Liver (tissue), 9 donors: ENCODE data around the gene KCNN3. TPM values are rescaled to one million over a fixed set of nuclear protein-coding genes. Genes with fewer than 3 reads are reported as not detected.

ENCODE experiments used
- DNase-seq: peaks from one replicate; pipeline ENCODE4 v3.0.0-alpha.2; 2017; ENCODE audit warnings: low spot score
- H3K27ac ChIP-seq, 2 donors: one replicate each; pipeline ENCODE4 v1.7.0; 2013; ENCODE audit warnings: inconsistent platforms in 2 of 2, low read length in 2 of 2, control low read depth in 1 of 2, low read depth in 1 of 2, mild to moderate bottlenecking in 1 of 2
- H3K27me3 ChIP-seq, 4 donors: one replicate each; pipeline versions ENCODE4 v1.6.1 to v1.7.0; 2013; ENCODE audit warnings: low read length in 3 of 4, inconsistent platforms in 1 of 4, mild to moderate bottlenecking in 1 of 4, moderate library complexity in 1 of 4; ENCODE audit not compliant: control insufficient read depth in 4 of 4, insufficient read depth in 4 of 4
- H3K36me3 ChIP-seq, 4 donors: one replicate each; pipeline versions ENCODE4 v1.6.1 to v1.7.0; 2013; ENCODE audit warnings: low read length in 3 of 4, mild to moderate bottlenecking in 3 of 4, low read depth in 1 of 4, moderate library complexity in 1 of 4; ENCODE audit not compliant: control insufficient read depth in 4 of 4, insufficient read depth in 3 of 4
- H3K4me1 ChIP-seq, 4 donors: one replicate each; pipeline versions ENCODE4 v1.6.1 to v1.7.0; 2013; ENCODE audit warnings: low read length in 3 of 4, mild to moderate bottlenecking in 3 of 4, moderate library complexity in 1 of 4; ENCODE audit not compliant: control insufficient read depth in 4 of 4, insufficient read depth in 4 of 4
- H3K4me3 ChIP-seq, 3 donors: one replicate each; pipeline versions ENCODE4 v1.6.1 to v1.7.0; 2013; ENCODE audit warnings: low read length in 3 of 3, control low read depth in 1 of 3, low read depth in 1 of 3, mild to moderate bottlenecking in 1 of 3
- H3K9ac ChIP-seq, 2 donors: one replicate each; pipeline ENCODE4 v1.7.0; 2013; ENCODE audit warnings: low read length in 2 of 2, mild to moderate bottlenecking in 2 of 2, moderate library complexity in 2 of 2, control low read depth in 1 of 2, low read depth in 1 of 2
- H3K9me3 ChIP-seq, 4 donors: one replicate each; pipeline versions ENCODE4 v1.6.1 to v1.7.0; 2013; ENCODE audit warnings: low read length in 3 of 4; ENCODE audit not compliant: control insufficient read depth in 4 of 4
- EGR1 ChIP-seq, 2 donors: IDR thresholded peaks; 2 replicates each; pipeline ENCODE4 v1.6.1; 2016 to 2018; ENCODE audit warnings: antibody characterized with exemption in 2 of 2, low read depth in 2 of 2
- FOXA2 ChIP-seq: IDR thresholded peaks from 2 replicates; pipeline ENCODE4 v1.6.1; 2016; ENCODE audit warnings: antibody characterized with exemption
- HNF4A ChIP-seq, 2 donors: conservative IDR thresholded peaks; 2 replicates each; pipeline ENCODE4 v1.6.1; 2016; ENCODE audit warnings: antibody characterized with exemption in 2 of 2, mild to moderate bottlenecking in 2 of 2
- JUND ChIP-seq, 2 donors: IDR thresholded peaks; 2 replicates each; pipeline ENCODE4 v1.6.1; 2016; ENCODE audit warnings: antibody characterized with exemption in 2 of 2
- RXRA ChIP-seq, 2 donors: IDR thresholded peaks; 2 replicates each; pipeline ENCODE4 v1.6.1; 2017 to 2018; ENCODE audit warnings: antibody characterized with exemption in 2 of 2, mild to moderate bottlenecking in 1 of 2
- TAF1 ChIP-seq: conservative IDR thresholded peaks from 2 replicates; pipeline ENCODE4 v1.6.1; 2016; ENCODE audit warnings: antibody characterized with exemption, mild to moderate bottlenecking
- YY1 ChIP-seq: IDR thresholded peaks from 2 replicates; pipeline ENCODE4 v1.6.1; 2016; ENCODE audit warnings: antibody characterized with exemption, mild to moderate bottlenecking
- WGBS: extraction: QIAGEN DNeasy Blood & Tissue Kit; methylation state at CpG from one replicate; pipeline ENCODE4 v1.1.7; 2013; 5-methylcytosine and 5-hydroxymethylcytosine counted together
- polyA plus RNA-seq, 2 donors: library from polyadenylated mRNA; stranded (reverse) in 1 of 2; unstranded in 1 of 2; fragments of 200-250 nt in 1 of 2; fragments of >200 nt in 1 of 2; fragmentation: Nextera tagmentation in 1 of 2; extraction: Ambion mirVana in 1 of 2; gene quantifications; one replicate each; pipeline versions ENCODE4 v1.2.1 to v1.2.3, GENCODE V29; 2013 to 2015
- total RNA-seq, 2 donors: library from RNA; depleted of rRNA; stranded (reverse); fragments of >200 nt; gene quantifications; one replicate each; pipeline ENCODE4 v1.2.3, GENCODE V29; 2014
- TF ChIP-seq, protein P1 (sequence below): IDR thresholded peaks from 2 replicates; pipeline ENCODE4 v1.6.1; 2016; ENCODE audit warnings: antibody characterized with exemption
- TF ChIP-seq, protein P2 (sequence below): fragments of 150-350 bp; IDR thresholded peaks from 2 replicates; pipeline ENCODE4 v1.5.1; 2017; ENCODE audit warnings: improper control_type of control experiment, low read depth, low read length; ENCODE audit not compliant: missing input control
- TF ChIP-seq, protein P3 (sequence below): IDR thresholded peaks from 2 replicates; pipeline ENCODE4 v1.6.1; 2016; ENCODE audit warnings: antibody characterized with exemption, mild to moderate bottlenecking
- donor health status: healthy.
- donor health status: healthy.
- donor health status: healthy.
- donor health status: healthy.
- donor health status: healthy.

The KCNN3 gene
- total and polyA plus RNA-seq, 4 donors = 0.09 to 0.68 (median 0.15) TPM

DNA sequence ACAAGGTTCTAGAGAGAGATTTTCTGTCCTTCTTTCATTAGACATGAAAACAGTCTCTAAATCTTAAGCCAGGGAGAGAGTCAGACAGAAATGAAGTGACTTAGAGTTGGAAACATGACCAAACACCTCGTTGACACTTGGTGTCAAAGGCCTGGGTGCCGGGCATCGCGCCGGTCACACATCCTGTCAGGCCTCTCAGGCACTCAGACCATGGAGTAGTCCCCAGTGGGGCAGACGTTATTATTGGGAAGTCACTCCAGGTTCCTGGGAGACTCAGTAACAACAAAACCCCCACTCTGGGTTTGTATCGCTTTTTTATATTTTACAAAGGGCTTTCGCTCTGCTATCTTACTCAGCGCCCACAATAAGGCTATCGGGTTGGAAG lies 25.8 kb downstream of the KCNN3 start:
- DNase-seq = no peak
- no peaks in the 10 kb centered on the region for H3K36me3 ChIP-seq
- no peaks in the 10 kb centered on the region for H3K27me3 ChIP-seq
- no peaks in the 10 kb centered on the region for H3K9me3 ChIP-seq
- no peak overlapping the region for H3K9ac ChIP-seq
- H3K4me3 ChIP-seq = no peak overlapping the region
- H3K4me1 ChIP-seq = no peaks in the 10 kb centered on the region
- TF ChIP-seq, protein P1, sequence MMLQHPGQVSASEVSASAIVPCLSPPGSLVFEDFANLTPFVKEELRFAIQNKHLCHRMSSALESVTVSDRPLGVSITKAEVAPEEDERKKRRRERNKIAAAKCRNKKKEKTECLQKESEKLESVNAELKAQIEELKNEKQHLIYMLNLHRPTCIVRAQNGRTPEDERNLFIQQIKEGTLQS = no peak
- TF ChIP-seq, protein P2, sequence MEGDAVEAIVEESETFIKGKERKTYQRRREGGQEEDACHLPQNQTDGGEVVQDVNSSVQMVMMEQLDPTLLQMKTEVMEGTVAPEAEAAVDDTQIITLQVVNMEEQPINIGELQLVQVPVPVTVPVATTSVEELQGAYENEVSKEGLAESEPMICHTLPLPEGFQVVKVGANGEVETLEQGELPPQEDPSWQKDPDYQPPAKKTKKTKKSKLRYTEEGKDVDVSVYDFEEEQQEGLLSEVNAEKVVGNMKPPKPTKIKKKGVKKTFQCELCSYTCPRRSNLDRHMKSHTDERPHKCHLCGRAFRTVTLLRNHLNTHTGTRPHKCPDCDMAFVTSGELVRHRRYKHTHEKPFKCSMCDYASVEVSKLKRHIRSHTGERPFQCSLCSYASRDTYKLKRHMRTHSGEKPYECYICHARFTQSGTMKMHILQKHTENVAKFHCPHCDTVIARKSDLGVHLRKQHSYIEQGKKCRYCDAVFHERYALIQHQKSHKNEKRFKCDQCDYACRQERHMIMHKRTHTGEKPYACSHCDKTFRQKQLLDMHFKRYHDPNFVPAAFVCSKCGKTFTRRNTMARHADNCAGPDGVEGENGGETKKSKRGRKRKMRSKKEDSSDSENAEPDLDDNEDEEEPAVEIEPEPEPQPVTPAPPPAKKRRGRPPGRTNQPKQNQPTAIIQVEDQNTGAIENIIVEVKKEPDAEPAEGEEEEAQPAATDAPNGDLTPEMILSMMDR = no peak
- no peak for TF ChIP-seq TAF1
- no peak for TF ChIP-seq YY1
- no peak for TF ChIP-seq EGR1 (IDR thresholded peaks at IDR 0.05; ENCODE audit: low read depth in 2 of 2)
- TF ChIP-seq, protein P3, sequence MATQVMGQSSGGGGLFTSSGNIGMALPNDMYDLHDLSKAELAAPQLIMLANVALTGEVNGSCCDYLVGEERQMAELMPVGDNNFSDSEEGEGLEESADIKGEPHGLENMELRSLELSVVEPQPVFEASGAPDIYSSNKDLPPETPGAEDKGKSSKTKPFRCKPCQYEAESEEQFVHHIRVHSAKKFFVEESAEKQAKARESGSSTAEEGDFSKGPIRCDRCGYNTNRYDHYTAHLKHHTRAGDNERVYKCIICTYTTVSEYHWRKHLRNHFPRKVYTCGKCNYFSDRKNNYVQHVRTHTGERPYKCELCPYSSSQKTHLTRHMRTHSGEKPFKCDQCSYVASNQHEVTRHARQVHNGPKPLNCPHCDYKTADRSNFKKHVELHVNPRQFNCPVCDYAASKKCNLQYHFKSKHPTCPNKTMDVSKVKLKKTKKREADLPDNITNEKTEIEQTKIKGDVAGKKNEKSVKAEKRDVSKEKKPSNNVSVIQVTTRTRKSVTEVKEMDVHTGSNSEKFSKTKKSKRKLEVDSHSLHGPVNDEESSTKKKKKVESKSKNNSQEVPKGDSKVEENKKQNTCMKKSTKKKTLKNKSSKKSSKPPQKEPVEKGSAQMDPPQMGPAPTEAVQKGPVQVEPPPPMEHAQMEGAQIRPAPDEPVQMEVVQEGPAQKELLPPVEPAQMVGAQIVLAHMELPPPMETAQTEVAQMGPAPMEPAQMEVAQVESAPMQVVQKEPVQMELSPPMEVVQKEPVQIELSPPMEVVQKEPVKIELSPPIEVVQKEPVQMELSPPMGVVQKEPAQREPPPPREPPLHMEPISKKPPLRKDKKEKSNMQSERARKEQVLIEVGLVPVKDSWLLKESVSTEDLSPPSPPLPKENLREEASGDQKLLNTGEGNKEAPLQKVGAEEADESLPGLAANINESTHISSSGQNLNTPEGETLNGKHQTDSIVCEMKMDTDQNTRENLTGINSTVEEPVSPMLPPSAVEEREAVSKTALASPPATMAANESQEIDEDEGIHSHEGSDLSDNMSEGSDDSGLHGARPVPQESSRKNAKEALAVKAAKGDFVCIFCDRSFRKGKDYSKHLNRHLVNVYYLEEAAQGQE = no peak
- TF ChIP-seq FOXA2 = no peak
- TF ChIP-seq JUND (IDR thresholded peaks at IDR 0.05) = no peak
- no peak for TF ChIP-seq RXRA (IDR thresholded peaks at IDR 0.05)
- no peak overlapping the region for H3K27ac ChIP-seq
- WGBS = 85% methylated on average over 10 of the region's 10 CpGs

DNA sequence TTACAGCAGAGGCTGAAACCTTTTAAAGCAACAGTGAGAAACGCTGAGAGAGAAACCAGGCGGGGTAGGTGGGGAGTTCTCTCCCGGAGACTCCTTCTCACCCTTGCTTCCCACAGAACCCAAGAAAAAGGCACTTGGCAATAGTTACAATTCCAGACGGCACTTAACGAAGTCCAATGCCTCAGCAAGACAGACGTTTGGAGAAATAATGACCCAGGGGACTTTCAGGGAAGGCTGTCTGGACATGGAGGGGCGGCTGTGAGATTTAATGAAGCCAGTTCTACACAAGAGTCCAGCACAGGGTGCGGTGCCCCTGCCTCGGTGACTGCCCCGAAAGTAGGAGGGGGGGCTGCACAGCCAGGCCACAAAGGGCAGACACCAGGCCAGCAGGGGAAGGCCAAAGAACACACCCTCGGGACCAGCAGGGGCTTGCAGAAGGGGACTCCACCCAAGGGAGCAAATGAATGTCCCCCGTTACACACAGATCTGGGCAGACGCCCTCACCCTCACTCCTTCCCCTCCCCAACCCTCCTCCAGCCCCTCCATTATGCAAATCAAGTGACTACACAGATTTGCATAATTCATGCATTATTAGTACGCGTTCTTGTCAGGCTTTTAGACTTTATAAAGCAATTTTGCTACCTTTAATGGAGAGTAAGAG lies 26.3 kb downstream of the KCNN3 start:
- no peaks in the 10 kb centered on the region for H3K9me3 ChIP-seq
- H3K36me3 ChIP-seq = no peaks in the 10 kb centered on the region
- DNase-seq = no peak
- H3K4me1 ChIP-seq = no peaks in the 10 kb centered on the region
- no peak overlapping the region for H3K27ac ChIP-seq
- no peak overlapping the region for H3K9ac ChIP-seq
- WGBS = 78% methylated on average over 15 of the region's 15 CpGs
- H3K4me3 ChIP-seq = no peak overlapping the region
- no peak for TF ChIP-seq TAF1
- TF ChIP-seq HNF4A (conservative IDR thresholded peaks at IDR 0.05) = no peak
- TF ChIP-seq JUND (IDR thresholded peaks at IDR 0.05) = no peak
- TF ChIP-seq, protein P3 = no peak
- no peaks in the 10 kb centered on the region for H3K27me3 ChIP-seq
